Bronchial epithelial cell (primary cell): Measurements from ENCODE around the gene DIAPH3. TPM values are rescaled to one million over a fixed set of nuclear protein-coding genes. Genes with fewer than 3 reads are reported as not detected.

Experiments used
- DNase-seq: peaks from one replicate; pipeline ENCODE4 v3.0.0-alpha.2; 2010; ENCODE audit warnings: low read depth
- FAIRE-seq: peaks from 2 replicates; lab custom pipeline; 2011; peaks lifted over from hg19 to GRCh38; lab: Jason Lieb, UNC
- H3K27me3 ChIP-seq: 2 replicates; pipeline ENCODE4 v1.5.1; 2011; ENCODE audit warnings: low read length; ENCODE audit not compliant: control insufficient read depth, insufficient read depth
- H3K36me3 ChIP-seq: 2 replicates; pipeline ENCODE4 v1.5.1; 2011; ENCODE audit warnings: low read length; ENCODE audit not compliant: control insufficient read depth, insufficient read depth
- H3K4me3 ChIP-seq: 2 replicates; pipeline ENCODE4 v1.5.1; 2011; ENCODE audit warnings: mild to moderate bottlenecking, low read depth, low read length, control low read depth
- total RNA-seq: library from RNA; depleted of rRNA; stranded (reverse); fragments of >200 nt; gene quantifications from 2 replicates; pipeline ENCODE4 v1.2.1, GENCODE V29; 2014
- TF ChIP-seq, protein P1 (sequence below): IDR thresholded peaks from 2 replicates; pipeline ENCODE4 v1.5.1; 2011; ENCODE audit warnings: mild to moderate bottlenecking, moderate library complexity, low read length, control low read depth, inconsistent platforms; ENCODE audit not compliant: insufficient read depth, severe bottlenecking

The DIAPH3 gene
- total RNA-seq, 1 donor from 2014 or later = 0.26 TPM

DNA sequence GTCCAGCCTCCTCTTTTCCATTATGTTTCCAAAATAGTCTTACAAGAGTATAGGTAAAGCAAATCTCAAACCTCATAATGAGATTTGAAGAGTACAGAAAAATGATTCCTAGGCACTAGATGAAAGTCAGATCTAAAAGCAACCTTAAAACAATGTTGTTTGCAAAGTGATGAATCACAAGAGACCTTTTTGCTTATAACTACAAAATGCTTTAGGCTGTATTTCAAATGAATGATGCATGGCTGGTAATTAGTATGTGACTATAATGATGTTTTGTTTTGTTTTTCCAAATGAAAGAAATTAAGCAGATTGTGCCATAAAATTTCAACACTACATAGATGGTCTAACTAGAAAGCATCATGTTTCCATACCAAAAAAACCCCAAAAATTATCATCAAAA is 272.7 kb downstream of the DIAPH3 start:
- Histone ChIP-seq H3K36me3 (no peaks in the 10 kb centered on the region), H3K27me3 (no peaks in the 10 kb centered on the region), H3K4me3 (no peak overlapping the region)
- TF ChIP-seq, protein P1, sequence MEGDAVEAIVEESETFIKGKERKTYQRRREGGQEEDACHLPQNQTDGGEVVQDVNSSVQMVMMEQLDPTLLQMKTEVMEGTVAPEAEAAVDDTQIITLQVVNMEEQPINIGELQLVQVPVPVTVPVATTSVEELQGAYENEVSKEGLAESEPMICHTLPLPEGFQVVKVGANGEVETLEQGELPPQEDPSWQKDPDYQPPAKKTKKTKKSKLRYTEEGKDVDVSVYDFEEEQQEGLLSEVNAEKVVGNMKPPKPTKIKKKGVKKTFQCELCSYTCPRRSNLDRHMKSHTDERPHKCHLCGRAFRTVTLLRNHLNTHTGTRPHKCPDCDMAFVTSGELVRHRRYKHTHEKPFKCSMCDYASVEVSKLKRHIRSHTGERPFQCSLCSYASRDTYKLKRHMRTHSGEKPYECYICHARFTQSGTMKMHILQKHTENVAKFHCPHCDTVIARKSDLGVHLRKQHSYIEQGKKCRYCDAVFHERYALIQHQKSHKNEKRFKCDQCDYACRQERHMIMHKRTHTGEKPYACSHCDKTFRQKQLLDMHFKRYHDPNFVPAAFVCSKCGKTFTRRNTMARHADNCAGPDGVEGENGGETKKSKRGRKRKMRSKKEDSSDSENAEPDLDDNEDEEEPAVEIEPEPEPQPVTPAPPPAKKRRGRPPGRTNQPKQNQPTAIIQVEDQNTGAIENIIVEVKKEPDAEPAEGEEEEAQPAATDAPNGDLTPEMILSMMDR = no peak
- peak; percentile 39 for DNase-seq
- no peak for FAIRE-seq

DNA sequence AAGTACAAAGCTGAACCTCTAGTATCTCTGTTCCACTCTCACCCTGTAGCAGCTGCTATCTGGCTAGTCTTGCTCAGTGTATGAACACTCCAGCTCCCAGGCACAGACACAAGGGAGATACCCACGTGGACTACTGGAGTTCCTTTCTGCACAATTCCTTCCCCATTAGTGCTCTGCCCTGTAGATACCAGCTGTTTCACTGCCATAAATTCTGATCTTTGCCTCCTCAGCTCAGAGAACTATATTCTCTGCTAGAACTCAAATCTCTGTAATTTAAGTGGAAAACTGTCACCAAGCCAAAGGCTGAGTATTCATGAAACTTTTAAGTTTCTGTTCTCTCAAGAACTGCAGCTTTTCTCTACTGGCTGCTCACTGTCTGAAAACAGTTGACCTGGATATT is 273.7 kb downstream of the DIAPH3 start:
- H3K4me3 ChIP-seq = no peak overlapping the region
- no peak for FAIRE-seq
- DNase-seq = no peak
- no peaks in the 10 kb centered on the region for H3K36me3 ChIP-seq
- TF ChIP-seq, protein P1 = no peak
- H3K27me3 ChIP-seq = no peaks in the 10 kb centered on the region

DNA sequence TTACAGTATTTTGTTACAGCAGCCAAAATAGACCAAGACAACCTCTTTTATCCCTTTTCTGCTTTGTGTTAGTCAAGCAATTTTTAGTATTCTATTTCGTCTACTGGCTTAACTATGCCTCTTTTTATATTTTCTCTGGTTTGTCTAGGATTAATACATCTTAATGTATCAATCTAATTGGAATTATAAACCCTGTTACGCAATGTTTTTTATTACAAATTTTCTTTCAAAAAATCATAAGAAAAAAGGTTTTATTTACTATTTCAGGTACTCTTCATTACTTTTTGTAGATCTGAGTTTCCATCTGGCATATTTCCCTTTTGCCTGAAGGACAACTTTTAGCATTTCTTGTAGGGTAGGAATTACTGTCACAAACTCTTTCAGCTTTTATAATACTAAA is 275.3 kb downstream of the DIAPH3 start:
- Histone ChIP-seq H3K27me3 (no peaks in the 10 kb centered on the region), H3K36me3 (no peaks in the 10 kb centered on the region), H3K4me3 (no peak overlapping the region)
- TF ChIP-seq, protein P1 = no peak
- FAIRE-seq = no peak
- DNase-seq = no peak

DNA sequence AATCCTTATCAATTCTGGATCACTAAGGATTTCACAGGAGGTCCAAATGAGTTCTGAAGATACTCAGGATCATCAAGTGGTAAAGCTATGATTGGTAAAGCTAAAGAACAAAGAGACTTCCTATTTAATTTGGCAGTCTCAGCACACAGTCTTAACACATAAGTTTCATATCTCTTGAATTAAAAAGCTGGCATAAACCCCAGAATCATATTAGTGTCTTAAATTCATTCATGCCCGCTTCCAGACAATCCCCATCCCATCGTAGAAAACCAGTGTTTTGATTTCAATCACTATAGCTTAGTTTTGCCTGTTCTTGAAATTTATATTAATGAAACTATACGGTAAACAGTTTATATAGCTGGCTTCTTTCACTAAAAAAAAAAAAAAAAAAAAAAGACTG is 278.7 kb downstream of the DIAPH3 start:
- Histone ChIP-seq H3K36me3 (no peaks in the 10 kb centered on the region), H3K4me3 (no peak overlapping the region), H3K27me3 (no peaks in the 10 kb centered on the region)
- no peak for FAIRE-seq
- TF ChIP-seq, protein P1 = no peak
- no peak for DNase-seq

DNA sequence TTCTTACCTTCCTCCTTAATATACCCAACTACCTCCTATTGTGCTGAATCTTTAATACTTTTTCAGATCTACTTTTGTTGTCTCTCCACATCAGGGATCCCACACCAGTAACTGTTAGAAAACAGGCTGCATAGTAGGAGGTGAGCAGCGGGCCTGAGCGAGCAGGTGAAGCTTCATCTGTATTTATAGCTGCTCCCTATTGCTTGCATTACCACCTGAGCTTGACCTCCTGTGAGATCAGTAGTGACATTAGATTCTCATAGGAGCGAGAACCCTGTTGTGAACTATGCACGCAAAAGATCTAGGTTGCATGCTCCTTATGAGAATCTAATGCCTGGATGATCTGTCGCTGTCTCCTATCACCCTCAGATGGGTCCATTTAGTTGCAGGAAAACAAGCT is 279.8 kb downstream of the DIAPH3 start:
- TF ChIP-seq, protein P1 = no peak
- H3K27me3 ChIP-seq = no peaks in the 10 kb centered on the region
- no peak overlapping the region for H3K4me3 ChIP-seq
- no peaks in the 10 kb centered on the region for H3K36me3 ChIP-seq
- DNase-seq (no peak), FAIRE-seq (no peak)

DNA sequence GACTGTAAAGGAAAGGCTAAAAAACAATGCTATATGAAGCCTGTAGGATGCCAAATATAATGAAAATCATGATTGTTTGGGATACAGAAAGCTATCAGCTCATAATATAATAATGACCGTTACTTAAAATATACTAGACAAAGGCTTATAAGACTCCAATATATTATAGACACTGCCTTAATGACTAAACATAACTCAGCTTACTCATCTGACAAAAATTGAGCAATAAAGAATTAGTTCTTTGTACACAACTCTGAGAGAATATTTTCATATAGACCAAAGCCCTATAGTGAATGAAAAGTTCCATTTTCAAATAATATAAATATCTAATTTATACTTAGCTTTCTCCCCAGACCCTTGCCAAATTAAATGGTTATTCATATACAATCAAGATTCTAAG is 283.3 kb downstream of the DIAPH3 start:
- TF ChIP-seq, protein P1 = no peak
- Histone ChIP-seq H3K36me3 (no peaks in the 10 kb centered on the region), H3K27me3 (no peaks in the 10 kb centered on the region), H3K4me3 (no peak overlapping the region)
- FAIRE-seq (no peak), DNase-seq (peak; percentile 68)
